PC-9 (cell line): ENCODE results near the gene SLC46A2. TPM values are rescaled to one million over a fixed set of nuclear protein-coding genes. Genes with fewer than 3 reads are reported as not detected.

Experiments
- BruUV-seq: library from RNA; stranded (reverse); fragments of 400-500 nt; replicated peaks from 2 replicates; lab custom pipeline; 2021; lab: Mats Ljungman, UMichigan
- CTCF ChIA-PET: fragments of 300-600 bp; sonication (Branson Sonifier 250); formaldehyde crosslinking; loops from one replicate; lab custom pipeline; 2022; ENCODE audit warnings: antibody characterized with exemption; lab: Charles Lee
- POLR2A ChIA-PET: fragments of 300-600 bp; sonication (Branson Sonifier 250); formaldehyde crosslinking; loops from one replicate; lab custom pipeline; 2022; ENCODE audit warnings: antibody characterized with exemption; ENCODE audit not compliant: unreplicated experiment; lab: Charles Lee
- DNase-seq, 2 experiments: peaks; one replicate each; pipeline versions ENCODE4 v3.0.0 to v3.0.0-alpha.2; 2015 to 2022; ENCODE audit warnings: mixed read lengths in 1 of 2
- H2AFZ ChIP-seq: fragments of 200-600 bp; sonication (generic); 2 replicates; pipeline ENCODE4 v1.8.1; 2017; ENCODE audit warnings: antibody characterized with exemption
- H3F3A ChIP-seq: fragments of 200-600 bp; sonication (generic); 2 replicates; pipeline ENCODE4 v1.8.1; 2017; ENCODE audit warnings: antibody characterized with exemption, mild to moderate bottlenecking, low read depth; ENCODE audit not compliant: insufficient read depth
- H3K27ac ChIP-seq: fragments of 200-600 bp; sonication (generic); 2 replicates; pipeline ENCODE4 v1.6.1; 2016; ENCODE audit warnings: mixed run types
- H3K27me3 ChIP-seq: fragments of 200-600 bp; sonication (generic); 2 replicates; pipeline ENCODE4 v1.6.1; 2016; ENCODE audit warnings: low read depth, mixed run types; ENCODE audit not compliant: insufficient read depth
- H3K36me3 ChIP-seq: fragments of 200-600 bp; sonication (generic); 2 replicates; pipeline ENCODE4 v1.6.1; 2016; ENCODE audit warnings: low read depth, mixed run types
- H3K4me1 ChIP-seq: fragments of 200-600 bp; sonication (generic); replicated peaks from 2 replicates; pipeline ENCODE4 v1.6.1; 2016; ENCODE audit warnings: mixed run types; ENCODE audit not compliant: insufficient read depth
- H3K4me2 ChIP-seq: fragments of 200-600 bp; sonication (generic); 2 replicates; pipeline ENCODE4 v1.6.1; 2017; ENCODE audit warnings: mixed run types
- H3K4me3 ChIP-seq: fragments of 200-600 bp; sonication (generic); 2 replicates; pipeline ENCODE4 v1.6.1; 2016; ENCODE audit warnings: mixed run types
- H3K79me2 ChIP-seq: fragments of 200-600 bp; sonication (generic); 2 replicates; pipeline ENCODE4 v1.6.1; 2017; ENCODE audit warnings: low read depth, mixed run types
- H3K9me2 ChIP-seq: fragments of 200-600 bp; sonication (generic); 2 replicates; pipeline ENCODE4 v1.8.1; 2017; ENCODE audit warnings: mild to moderate bottlenecking; ENCODE audit not compliant: insufficient read depth
- H3K9me3 ChIP-seq: fragments of 200-600 bp; sonication (generic); 2 replicates; pipeline ENCODE4 v1.8.1; 2016; ENCODE audit warnings: low read depth; ENCODE audit not compliant: insufficient read depth
- H4K20me1 ChIP-seq: fragments of 200-600 bp; sonication (generic); 2 replicates; pipeline ENCODE4 v1.8.1; 2017; ENCODE audit not compliant: insufficient read depth
- EZH2 ChIP-seq: fragments of 200-600 bp; sonication (generic); IDR thresholded peaks from 2 replicates; pipeline ENCODE4 v1.8.0; 2017; ENCODE audit warnings: antibody characterized with exemption, low read depth
- intact Hi-C: fragments of 100-400 bp; cut with micrococcal nuclease; formaldehyde crosslinking; loops from one replicate; pipeline ENCODE4 v1.10.0; 2022; ENCODE audit not compliant: unreplicated experiment
- total RNA-seq: library from RNA; stranded (reverse); gene quantifications from 2 replicates; pipeline ENCODE4 v1.2.3, GENCODE V29; 2021
- TF ChIP-seq, protein P1 (sequence below): fragments of 200-600 bp; sonication (generic); conservative IDR thresholded peaks from 2 replicates; pipeline ENCODE4 v1.6.1; 2017; ENCODE audit warnings: mixed run types, antibody characterized with exemption, mild to moderate bottlenecking, moderate library complexity

Gene SLC46A2
- total RNA-seq, 1 experiment from 2014 or later, result not detected

DNA sequence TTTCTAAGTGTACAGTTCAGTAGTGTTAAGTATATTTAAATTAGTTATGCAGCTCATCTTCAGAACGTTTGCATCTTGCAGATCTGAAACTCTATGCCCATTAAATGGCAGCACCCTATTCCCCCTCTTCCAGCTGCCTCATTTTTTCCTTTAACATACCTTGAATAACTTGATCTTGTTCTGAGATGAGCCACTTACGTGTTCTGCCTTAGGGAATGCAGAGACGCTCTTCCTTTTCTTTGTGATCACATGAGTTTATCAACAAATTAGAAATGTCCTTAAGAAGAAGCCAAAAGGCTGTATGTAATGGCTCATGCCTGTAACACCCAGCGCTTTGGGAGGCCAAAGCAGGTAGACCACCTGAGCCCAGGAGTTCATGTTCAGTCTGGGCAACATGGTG, 57.6 kb downstream of the SLC46A2 start:
- no peak for DNase-seq

DNA sequence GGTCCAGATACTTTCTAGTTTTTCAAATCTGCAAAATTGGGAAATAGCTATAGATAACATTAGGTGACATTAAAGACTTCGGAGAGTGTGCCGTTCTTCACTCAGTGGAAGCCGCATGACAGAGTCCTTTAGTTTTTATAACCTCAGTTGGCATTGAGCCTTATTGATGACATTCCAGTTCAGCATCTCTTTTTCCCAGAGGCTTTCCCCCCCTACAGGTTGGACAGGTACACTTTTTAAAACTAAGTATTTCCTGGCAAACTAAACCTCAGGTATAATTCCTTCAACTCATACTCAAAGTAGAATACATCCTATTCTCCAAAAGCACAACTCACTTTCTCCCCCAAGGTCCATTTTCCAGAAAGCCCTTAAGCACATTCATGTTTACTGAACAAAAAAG, 58.7 kb downstream of the SLC46A2 start:
- no peaks in the 10 kb centered on the region for H3K9me2 ChIP-seq
- CTCF ChIA-PET, result no interaction called here
- no peaks in the 10 kb centered on the region; the same call in 1 of the 2 replicates for H4K20me1 ChIP-seq
- BruUV-seq, result no TSS peak
- no peak overlapping the region for H3K4me3 ChIP-seq
- H3K36me3 ChIP-seq, result no peaks in the 10 kb centered on the region
- H3K79me2 ChIP-seq, result no peaks in the 10 kb centered on the region
- peaks cover 6% of the 10 kb centered on the region; the same call in 1 of the 2 replicates for H3F3A ChIP-seq
- no peaks in the 10 kb centered on the region for H3K27me3 ChIP-seq
- H3K27ac ChIP-seq, result no peak overlapping the region
- no peak for DNase-seq
- no peaks in the 10 kb centered on the region for H3K4me1 ChIP-seq
- intact Hi-C loops, result no loop called here
- H2AFZ ChIP-seq, result no peak overlapping the region
- H3K9me3 ChIP-seq, result no peaks in the 10 kb centered on the region
- no peak for TF ChIP-seq EZH2
- TF ChIP-seq, protein P1, sequence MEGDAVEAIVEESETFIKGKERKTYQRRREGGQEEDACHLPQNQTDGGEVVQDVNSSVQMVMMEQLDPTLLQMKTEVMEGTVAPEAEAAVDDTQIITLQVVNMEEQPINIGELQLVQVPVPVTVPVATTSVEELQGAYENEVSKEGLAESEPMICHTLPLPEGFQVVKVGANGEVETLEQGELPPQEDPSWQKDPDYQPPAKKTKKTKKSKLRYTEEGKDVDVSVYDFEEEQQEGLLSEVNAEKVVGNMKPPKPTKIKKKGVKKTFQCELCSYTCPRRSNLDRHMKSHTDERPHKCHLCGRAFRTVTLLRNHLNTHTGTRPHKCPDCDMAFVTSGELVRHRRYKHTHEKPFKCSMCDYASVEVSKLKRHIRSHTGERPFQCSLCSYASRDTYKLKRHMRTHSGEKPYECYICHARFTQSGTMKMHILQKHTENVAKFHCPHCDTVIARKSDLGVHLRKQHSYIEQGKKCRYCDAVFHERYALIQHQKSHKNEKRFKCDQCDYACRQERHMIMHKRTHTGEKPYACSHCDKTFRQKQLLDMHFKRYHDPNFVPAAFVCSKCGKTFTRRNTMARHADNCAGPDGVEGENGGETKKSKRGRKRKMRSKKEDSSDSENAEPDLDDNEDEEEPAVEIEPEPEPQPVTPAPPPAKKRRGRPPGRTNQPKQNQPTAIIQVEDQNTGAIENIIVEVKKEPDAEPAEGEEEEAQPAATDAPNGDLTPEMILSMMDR, result no peak
- POLR2A ChIA-PET, result interaction anchor here (0.5 kb wide), 1 partner anchor 71 kb away, joined by 6 read pairs; no protein-coding TSS in a partner anchor
- H3K4me2 ChIP-seq, result no peak overlapping the region

More for the DNA sequence above, 57.6 kb downstream of the SLC46A2 start:
- no peaks in the 10 kb centered on the region for H3K79me2 ChIP-seq
- H3K4me3 ChIP-seq, result no peak overlapping the region
- no peak overlapping the region for H2AFZ ChIP-seq
- ChIA-PET CTCF (no interaction called here), POLR2A (no interaction called here)
- no peak for TF ChIP-seq EZH2
- TF ChIP-seq, protein P1, result no peak
- H3K4me2 ChIP-seq, result no peak overlapping the region
- H3K4me1 ChIP-seq, result no peaks in the 10 kb centered on the region
- no peaks in the 10 kb centered on the region for H3K9me3 ChIP-seq
- H3K9me2 ChIP-seq, result no peaks in the 10 kb centered on the region
- intact Hi-C loops, result no loop called here
- no peaks in the 10 kb centered on the region for H3K36me3 ChIP-seq
- BruUV-seq, result no TSS peak
- H4K20me1 ChIP-seq, result no peaks in the 10 kb centered on the region; the same call in 1 of the 2 replicates
- H3F3A ChIP-seq, result peaks cover 6% of the 10 kb centered on the region; the same call in 1 of the 2 replicates
- H3K27me3 ChIP-seq, result no peaks in the 10 kb centered on the region
- no peak overlapping the region for H3K27ac ChIP-seq

DNA sequence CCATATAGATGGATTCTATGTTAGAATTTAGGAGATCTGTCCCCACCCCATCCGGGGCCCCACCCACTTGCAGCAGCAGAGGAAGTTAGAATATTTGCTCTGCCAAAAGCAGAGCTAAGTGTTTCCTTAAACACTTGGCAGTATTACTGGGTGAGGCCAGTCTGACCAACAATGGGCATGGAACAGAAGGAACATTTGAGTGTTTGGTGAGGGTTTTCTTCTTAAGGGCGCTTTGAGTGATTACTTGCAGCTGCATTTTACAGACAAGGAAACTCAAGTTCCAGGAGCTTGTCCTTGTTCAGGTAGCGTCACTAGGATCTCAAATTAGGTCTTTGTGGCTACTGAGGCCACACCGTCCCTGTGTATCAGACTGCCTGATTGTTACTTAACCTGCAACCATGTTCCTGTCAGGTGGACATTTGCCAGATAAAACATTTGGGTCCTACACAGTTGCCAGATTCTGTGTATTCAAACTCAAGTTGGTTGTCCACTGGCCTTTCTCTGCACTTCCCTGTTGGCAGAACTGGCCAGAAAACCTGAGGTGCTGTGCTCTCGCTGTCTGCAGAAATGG, 59.3 kb downstream of the SLC46A2 start:
- H3K9me2 ChIP-seq, result no peaks in the 10 kb centered on the region
- CTCF ChIA-PET, result no interaction called here
- intact Hi-C loops, result no loop called here
- peaks cover 6% of the 10 kb centered on the region; the same call in 1 of the 2 replicates for H3F3A ChIP-seq
- no TSS peak for BruUV-seq
- H3K79me2 ChIP-seq, result no peaks in the 10 kb centered on the region
- TF ChIP-seq EZH2, result no peak
- TF ChIP-seq, protein P1, result no peak
- no peaks in the 10 kb centered on the region for H3K4me1 ChIP-seq
- no peak overlapping the region for H3K27ac ChIP-seq
- H3K36me3 ChIP-seq, result no peaks in the 10 kb centered on the region
- peak in 1 of 2 experiments; percentile 13 for DNase-seq
- no peak overlapping the region for H3K4me3 ChIP-seq
- no peaks in the 10 kb centered on the region for H3K27me3 ChIP-seq
- no peaks in the 10 kb centered on the region for H3K9me3 ChIP-seq
- POLR2A ChIA-PET, result interaction anchor here (0.5 to 0.7 kb wide), 4 partner anchors 72 to 367 kb away, joined by 4 to 9 read pairs (median 7); no protein-coding TSS in a partner anchor
- no peaks in the 10 kb centered on the region; the same call in 1 of the 2 replicates for H4K20me1 ChIP-seq
- no peak overlapping the region for H3K4me2 ChIP-seq
- H2AFZ ChIP-seq, result no peak overlapping the region

Other genes starting within 250 kb of the SLC46A2 start
- 24.0 and 28.0 TPM in 2 replicates for gene INIP, start 172.8 kb downstream of the SLC46A2 start, total RNA-seq
- gene SNX30, start 140.1 kb downstream of the SLC46A2 start, total RNA-seq, result 32.5 and 33.1 TPM in 2 replicates
- gene ZNF883, start 121.3 kb upstream of the SLC46A2 start, total RNA-seq, result 1.7 and 2.2 TPM in 2 replicates
- gene ZFP37, start 165.8 kb upstream of the SLC46A2 start, total RNA-seq, result 0.81 and 0.90 TPM in 2 replicates